Activated naive CD4-positive, alpha-beta T cell (primary cell): ENCODE results near the gene SSH3.

Experiments
- DNase-seq, 4 experiments: peaks; one replicate each; lab custom pipeline; 2025; lab: John Stamatoyannopoulos, UW

The SSH3 gene

DNA sequence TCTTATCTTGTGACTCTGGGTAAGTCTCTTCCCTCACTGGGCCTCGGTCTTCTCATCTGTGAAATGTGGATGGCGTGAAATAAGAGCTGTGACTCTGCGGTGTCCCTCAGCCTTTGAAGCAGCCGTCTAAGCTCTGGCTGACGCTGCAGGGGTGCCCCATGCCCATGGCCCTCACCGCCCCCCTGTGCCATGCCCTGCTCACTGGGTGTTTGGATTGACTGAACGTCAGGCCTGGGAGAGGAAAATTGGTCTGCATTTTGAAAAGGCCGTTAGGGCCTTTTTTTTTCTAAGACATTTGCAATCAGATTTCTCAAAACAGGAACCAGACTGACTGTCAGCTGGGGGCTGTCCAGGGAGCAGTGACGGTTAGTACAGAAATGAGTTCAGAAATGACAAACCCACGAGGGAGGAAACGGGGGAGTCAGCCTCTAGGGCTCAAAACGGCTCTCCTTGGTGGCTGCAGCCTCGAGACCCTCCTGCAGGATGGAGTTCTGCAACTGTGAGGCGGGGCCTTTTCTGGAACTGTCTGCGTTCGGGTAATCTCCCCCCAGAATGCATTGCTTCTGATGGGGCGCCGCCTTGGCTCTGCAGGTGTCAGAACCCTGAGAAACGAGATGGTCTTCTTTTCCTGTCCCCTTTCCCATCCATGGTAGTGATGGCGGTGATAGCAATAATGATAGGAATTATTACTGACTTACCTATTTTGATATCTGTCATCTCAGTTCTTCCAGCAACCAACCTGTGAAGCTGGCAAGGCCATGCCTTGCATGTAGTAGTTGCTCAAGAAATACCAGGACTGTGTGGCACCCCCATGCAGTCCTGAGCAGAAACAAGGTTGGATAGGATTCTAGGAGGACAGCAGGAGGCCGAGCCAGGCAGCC lies 35.0 kb upstream of the SSH3 start:
- peak in 2 of 4 experiments; percentile 22 to 38 for DNase-seq

DNA sequence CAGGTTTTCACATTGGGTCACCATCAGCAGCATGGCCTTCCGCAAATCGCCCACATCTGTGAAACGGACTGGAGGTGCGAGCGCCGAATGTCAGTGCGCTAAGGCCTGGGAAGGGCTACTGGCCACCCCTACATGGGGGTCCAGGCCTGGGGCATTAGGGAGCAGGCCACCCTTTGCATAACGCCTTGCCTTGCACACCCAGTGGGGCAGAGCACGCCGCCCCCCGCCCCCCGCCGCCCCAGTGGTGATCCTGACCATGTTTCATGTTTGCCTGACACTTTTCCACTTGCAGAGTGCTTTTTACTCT lies 34.4 kb upstream of the SSH3 start:
- no peak for DNase-seq

- no peak for DNase-seq
Measured at GRCh38 chr11:67269401-67270255, 33.7 kb upstream of the SSH3 start.

DNA sequence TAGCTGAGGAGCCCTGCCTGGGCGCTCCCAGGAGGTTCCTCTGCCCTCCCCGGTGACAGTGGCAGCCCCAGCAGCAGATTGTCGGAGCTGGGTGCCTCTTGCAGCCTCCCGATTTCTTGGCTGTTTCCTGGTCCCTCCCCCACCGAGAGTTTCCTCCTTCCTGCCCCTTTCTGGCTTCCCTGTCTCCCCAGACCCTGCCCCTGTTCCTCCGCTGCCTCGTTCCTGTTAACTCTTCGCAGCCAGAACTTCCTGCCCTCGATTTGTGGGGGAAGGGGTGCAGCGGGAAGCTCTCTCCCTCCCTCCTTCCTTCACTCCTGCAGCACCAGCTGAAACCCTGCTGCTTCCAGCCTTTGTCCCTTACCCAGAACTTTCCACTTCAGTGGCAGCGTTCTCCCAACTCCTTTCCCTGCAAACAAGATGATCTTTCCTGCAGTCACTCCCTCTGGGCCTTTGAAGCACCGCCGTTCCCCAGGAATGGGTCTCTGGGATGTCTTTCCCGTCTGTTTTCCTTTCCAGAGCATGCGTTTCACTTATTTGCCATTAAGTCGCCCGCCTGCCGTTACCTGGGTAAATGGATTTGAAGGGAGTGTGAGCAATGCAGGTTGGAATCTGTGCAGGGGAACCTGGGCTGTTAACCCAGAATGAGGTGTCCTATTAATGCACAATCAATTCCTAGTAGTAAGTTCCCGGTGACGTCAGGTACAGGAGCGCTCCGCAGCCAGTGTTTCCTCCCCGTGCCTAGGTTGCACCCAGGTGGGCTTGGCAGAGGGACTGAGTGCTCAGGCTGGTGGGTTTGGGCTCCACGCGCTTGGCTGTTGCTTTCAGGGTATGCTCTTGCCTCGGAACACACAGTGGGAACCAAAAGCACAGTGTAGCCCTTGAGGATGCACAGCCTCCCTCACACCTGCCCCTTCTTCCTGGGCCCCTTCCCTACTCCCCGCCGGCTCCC lies 32.8 kb upstream of the SSH3 start:
- no peak for DNase-seq

GRCh38 chr11:67271205-67271540 lies 32.2 kb upstream of the SSH3 start:
- no peak for DNase-seq

DNA sequence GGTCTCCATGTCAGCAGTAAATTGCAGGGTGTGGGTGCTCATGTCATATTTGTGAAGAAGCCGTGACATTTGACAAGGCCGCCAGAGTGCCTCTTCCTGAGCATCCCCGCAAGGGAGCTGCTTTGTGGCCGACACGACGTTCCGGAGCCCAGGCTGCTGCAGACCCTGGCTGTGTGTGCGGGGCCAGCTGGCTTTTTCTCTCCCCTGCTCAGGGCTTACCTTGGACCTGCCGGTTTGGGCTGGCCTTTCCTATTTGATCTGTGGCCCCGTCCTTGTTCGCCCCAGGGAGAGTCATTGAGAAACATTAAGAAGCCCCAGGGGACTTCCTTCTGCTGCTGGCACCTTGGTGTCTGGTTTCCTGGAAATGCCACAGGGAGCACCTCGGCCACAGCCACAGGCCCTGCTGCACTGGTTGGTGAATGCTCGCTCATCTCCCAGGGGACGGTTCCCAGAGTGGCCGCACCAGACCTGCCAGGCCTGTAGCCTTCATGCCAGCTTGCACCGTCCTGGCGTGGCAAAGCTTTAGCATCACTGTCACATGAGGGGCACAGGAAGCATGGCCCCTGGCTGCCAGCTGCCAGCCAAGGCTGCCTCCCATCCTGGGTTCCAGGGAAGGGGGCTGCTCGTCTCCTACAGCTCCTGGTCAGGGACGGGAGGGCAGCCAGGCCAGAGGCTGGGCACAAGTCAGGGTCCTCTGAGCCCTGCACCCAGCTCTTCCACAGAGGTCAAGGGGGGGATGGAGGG lies 31.6 kb upstream of the SSH3 start:
- DNase-seq, result peak in 2 of 4 experiments; percentile 40 to 53

DNA sequence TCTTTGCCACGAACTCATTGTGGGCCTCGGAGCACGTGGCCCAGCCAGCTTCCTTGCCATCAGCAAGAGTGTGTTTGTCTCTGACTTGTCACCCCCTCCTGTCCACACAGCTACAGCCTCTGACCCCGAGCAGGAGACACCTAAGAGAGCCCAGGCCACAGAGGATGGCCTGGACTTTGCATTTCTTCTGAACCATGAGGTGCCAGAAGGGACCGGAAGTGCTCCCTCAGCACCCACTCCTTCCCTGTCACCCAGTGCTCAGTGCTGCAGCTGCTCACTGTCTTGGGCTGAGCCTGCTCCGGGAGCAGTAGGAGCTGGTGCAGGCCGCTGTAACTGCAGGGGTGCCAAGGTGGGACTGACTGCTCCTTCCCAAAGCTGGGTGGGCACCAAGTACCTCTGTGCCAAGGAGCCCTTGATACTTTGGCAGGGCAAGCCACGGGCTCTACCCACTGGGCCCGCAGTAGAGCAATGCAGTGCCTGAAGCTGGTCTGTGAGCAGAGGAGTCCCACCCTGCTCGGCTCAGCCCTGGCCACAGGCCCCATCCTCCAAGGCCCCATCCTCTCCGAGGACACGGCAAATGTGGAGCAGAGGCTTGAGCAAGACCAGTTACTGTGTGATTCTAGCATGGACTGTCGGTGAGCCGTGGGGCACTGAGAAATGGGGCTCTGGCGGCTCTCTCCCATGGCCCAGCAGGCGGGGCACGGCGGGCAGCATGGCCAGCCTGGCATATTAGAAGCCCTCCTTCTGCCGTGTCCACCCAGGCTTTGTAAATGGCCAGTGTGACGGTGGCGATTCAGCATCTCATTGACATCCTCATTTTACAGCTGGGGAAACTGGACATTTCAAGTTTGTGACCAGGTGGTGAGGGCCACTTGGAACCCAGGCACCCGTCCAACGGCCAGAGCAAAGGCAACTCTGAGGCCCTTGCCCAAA lies 30.7 kb upstream of the SSH3 start:
- no peak for DNase-seq

- no peak for DNase-seq
Measured at GRCh38 chr11:67273260-67273990, 29.9 kb upstream of the SSH3 start.

- no peak for DNase-seq
Measured at GRCh38 chr11:67274768-67275605, 28.3 kb upstream of the SSH3 start.

GRCh38 chr11:67275606-67276409 lies 27.5 kb upstream of the SSH3 start:
- no peak for DNase-seq

- peak in 1 of 4 experiments; percentile 26 for DNase-seq
Measured at GRCh38 chr11:67276781-67277230, 26.5 kb upstream of the SSH3 start.

- peak; percentile 68 to 91 (median 78) for DNase-seq
Measured at GRCh38 chr11:67277231-67277961, 25.9 kb upstream of the SSH3 start.

- DNase-seq, result no peak
Measured at GRCh38 chr11:67278135-67278938, 25.0 kb upstream of the SSH3 start.

DNA sequence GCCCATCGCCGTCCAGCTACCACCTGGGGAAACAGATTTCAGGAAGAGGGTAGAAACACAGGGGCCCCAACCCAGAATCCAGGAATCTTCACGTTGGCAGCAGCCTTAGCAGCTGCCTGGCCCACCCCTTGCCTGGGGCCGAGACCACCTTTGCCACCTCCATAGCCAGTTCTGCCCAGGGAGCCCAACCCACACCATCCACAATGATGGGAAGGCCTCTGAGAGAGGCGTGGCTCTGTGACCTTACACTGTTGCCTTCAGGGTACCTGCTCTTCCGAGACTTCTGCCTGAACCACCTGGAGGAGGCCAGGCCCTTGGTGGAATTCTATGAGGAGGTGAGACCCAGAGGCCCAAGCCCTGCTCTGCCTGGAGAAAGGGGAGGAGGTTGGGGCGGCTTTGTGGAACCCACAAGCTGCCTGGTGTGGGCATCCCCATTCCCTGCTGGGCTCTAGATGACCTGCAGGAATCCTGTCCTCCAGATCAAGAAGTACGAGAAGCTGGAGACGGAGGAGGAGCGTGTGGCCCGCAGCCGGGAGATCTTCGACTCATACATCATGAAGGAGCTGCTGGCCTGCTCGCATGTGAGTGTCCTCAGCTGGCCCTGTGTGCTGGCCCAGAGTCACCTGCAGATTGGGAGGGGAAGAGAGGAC lies 24.3 kb upstream of the SSH3 start:
- no peak for DNase-seq

DNA sequence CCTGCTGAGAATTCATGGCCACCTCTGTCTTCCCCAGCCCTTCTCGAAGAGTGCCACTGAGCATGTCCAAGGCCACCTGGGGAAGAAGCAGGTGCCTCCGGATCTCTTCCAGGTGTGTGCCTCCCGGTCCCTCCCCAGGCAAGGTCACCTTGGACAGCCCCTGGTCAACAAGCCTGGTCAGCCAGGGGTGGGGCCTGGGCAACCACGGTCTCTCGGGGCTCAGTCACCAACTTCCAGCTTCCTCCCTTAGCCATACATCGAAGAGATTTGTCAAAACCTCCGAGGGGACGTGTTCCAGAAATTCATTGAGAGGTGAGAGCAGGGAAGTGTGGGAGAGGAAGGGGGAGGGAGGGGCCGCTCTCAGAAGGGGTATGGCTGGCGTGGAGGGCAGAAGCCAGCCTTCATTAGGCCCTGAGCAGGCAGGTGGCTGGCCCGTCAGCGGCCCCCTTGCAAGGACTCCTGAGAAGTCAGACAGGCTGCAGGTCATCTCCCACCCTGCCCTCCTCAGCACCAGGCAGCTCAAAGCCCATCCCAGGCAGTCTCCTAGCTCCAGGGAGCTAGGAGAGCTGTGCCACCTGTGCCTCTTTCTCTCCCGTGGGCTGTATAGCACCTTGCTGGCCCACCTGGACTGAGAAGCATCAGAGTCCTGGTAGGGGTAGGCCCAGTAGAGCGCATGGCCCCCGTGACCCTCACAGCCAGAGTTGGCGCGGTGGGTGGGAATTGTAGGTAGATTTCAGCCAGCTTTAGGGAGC lies 23.6 kb upstream of the SSH3 start:
- DNase-seq, result no peak
